ENCODE data around the gene CCL20.
A peak's percentile ranks its signal among the peaks of the same experiment; 100 is the strongest.

The CCL20 gene

DNA sequence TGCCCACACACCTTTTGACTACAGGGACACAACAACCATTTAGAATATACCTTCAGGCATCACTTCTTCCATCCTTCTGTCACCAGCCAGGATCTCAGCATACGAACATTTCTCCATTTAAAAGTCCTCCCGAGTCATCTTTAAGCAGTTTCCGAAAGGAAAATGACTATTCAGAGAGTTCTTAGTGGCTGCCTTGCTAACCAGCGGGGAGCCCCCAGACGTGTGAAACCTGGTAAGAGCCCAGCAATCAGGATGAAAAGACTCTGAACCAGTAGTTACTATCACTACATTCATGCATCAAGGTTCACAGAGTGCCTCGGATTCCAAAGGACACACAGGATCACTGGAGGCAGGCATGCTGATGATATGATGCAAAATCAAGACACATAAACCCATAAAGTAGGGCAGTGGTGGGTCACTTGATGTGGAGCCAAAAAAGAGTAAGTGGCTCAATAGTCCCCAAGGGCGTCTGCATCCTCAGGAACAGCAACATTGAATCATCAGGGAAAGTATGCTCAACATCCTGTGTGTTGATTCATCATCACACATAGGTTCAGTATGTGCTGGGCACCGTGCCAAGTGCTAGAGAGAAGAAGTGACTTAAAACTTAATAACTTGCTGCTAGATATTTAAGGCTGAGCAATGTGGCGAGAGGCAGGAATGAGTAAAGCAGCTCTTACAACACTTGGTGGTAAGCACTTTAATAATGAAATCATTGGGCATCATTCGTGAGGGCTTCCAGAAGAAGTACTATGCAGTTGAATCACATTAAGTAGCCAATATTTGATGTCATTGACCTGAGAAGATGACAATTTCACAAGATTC, 4.4 kb downstream of the CCL20 start:
- H3K4me1 ChIP-seq (ENCODE audit: control insufficient read depth, insufficient read depth, low read length), result no peaks in the 10 kb centered on the region; the same call in 1 of the 2 replicates
- no peaks in the 10 kb centered on the region for H3K9me3 ChIP-seq (ENCODE audit: control insufficient read depth, insufficient read depth, low read depth, low read length)
- no peak overlapping the region for H3K4me3 ChIP-seq (ENCODE audit: low read depth, low read length)
- POLR2A ChIA-PET, result interaction anchor here (1.0 kb wide), 1 partner anchor 36 kb away, joined by 5 read pairs; no protein-coding TSS in a partner anchor
- no peaks in the 10 kb centered on the region for H3K36me3 ChIP-seq (ENCODE audit: control insufficient read depth in 2 of 2, insufficient read depth in 1 of 2, low read length in 2 of 2)
- CTCF ChIA-PET, result interaction anchor here (0.6 kb wide), 1 partner anchor 587 kb away, joined by 3 read pairs; no protein-coding TSS in a partner anchor
- H3K27ac ChIP-seq (ENCODE audit: extremely low read depth, low read depth, low read length), result peak overlapping the region; percentile 13; the same call in 1 of the 2 replicates
- no peak for TF ChIP-seq ZNF785 (tag by site-specific recombination; IDR thresholded peaks at IDR 0.05)
- TF ChIP-seq ZFP3 (tag by site-specific recombination; IDR thresholded peaks at IDR 0.05; ENCODE audit: low read depth), result no peak
- TF ChIP-seq ZNF341 (tag by site-specific recombination; IDR thresholded peaks at IDR 0.05; ENCODE audit: low read depth), result no peak
- TF ChIP-seq ZSCAN23 (tag by site-specific recombination; IDR thresholded peaks at IDR 0.05), result 0 out of 2 replicates have a peak, but pooled peaks have one; percentile 31
- TF ChIP-seq BCL11B (tag by site-specific recombination; IDR thresholded peaks at IDR 0.05; ENCODE audit: low read depth), result no peak
- no peak for TF ChIP-seq ZNF423 (tag by site-specific recombination; IDR thresholded peaks at IDR 0.05)
- no peak for TF ChIP-seq TCF7L2 (IDR thresholded peaks at IDR 0.05; ENCODE audit: borderline replicate concordance, low read depth, low read length)
- TF ChIP-seq ZNF624 (tag by site-specific recombination; IDR thresholded peaks at IDR 0.05), result no peak
- TF ChIP-seq ZNF37A (tag by site-specific recombination; IDR thresholded peaks at IDR 0.05), result 0 out of 2 replicates have a peak, but pooled peaks have one; percentile 45
- peak; percentile 96 for TF ChIP-seq ZNF629 (tag by site-specific recombination; IDR thresholded peaks at IDR 0.05)
- no peak for TF ChIP-seq ZNF2 (tag by site-specific recombination; IDR thresholded peaks at IDR 0.05)
- peak; percentile 83 for TF ChIP-seq TRIM28 (IDR thresholded peaks at IDR 0.05; ENCODE audit: borderline replicate concordance, low read length)
- TF ChIP-seq ZBTB48 (tag by site-specific recombination; IDR thresholded peaks at IDR 0.05), result no peak
- TF ChIP-seq ZNF426 (tag by site-specific recombination; IDR thresholded peaks at IDR 0.05), result no peak
- TF ChIP-seq, protein P1, sequence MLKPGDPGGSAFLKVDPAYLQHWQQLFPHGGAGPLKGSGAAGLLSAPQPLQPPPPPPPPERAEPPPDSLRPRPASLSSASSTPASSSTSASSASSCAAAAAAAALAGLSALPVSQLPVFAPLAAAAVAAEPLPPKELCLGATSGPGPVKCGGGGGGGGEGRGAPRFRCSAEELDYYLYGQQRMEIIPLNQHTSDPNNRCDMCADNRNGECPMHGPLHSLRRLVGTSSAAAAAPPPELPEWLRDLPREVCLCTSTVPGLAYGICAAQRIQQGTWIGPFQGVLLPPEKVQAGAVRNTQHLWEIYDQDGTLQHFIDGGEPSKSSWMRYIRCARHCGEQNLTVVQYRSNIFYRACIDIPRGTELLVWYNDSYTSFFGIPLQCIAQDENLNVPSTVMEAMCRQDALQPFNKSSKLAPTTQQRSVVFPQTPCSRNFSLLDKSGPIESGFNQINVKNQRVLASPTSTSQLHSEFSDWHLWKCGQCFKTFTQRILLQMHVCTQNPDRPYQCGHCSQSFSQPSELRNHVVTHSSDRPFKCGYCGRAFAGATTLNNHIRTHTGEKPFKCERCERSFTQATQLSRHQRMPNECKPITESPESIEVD (tag by site-specific recombination; IDR thresholded peaks at IDR 0.05), result peak; percentile 64
- no peak for TF ChIP-seq ZNF623 (tag by site-specific recombination; IDR thresholded peaks at IDR 0.05)
- TF ChIP-seq ZNF169 (tag by site-specific recombination; IDR thresholded peaks at IDR 0.05), result no peak
- no peak for TF ChIP-seq ZNF621 (tag by site-specific recombination; IDR thresholded peaks at IDR 0.05)
- TF ChIP-seq ZNF707 (tag by site-specific recombination; IDR thresholded peaks at IDR 0.05), result no peak
- peak; percentile 69 for TF ChIP-seq OSR2 (tag by site-specific recombination; IDR thresholded peaks at IDR 0.05)
- TF ChIP-seq, protein P2, sequence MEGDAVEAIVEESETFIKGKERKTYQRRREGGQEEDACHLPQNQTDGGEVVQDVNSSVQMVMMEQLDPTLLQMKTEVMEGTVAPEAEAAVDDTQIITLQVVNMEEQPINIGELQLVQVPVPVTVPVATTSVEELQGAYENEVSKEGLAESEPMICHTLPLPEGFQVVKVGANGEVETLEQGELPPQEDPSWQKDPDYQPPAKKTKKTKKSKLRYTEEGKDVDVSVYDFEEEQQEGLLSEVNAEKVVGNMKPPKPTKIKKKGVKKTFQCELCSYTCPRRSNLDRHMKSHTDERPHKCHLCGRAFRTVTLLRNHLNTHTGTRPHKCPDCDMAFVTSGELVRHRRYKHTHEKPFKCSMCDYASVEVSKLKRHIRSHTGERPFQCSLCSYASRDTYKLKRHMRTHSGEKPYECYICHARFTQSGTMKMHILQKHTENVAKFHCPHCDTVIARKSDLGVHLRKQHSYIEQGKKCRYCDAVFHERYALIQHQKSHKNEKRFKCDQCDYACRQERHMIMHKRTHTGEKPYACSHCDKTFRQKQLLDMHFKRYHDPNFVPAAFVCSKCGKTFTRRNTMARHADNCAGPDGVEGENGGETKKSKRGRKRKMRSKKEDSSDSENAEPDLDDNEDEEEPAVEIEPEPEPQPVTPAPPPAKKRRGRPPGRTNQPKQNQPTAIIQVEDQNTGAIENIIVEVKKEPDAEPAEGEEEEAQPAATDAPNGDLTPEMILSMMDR (tag by site-specific recombination; IDR thresholded peaks at IDR 0.05), result no peak
- no peak for TF ChIP-seq HOXC10 (CRISPR knock-in tag; IDR thresholded peaks at IDR 0.05)
- TF ChIP-seq ZBTB17 (tag by site-specific recombination; IDR thresholded peaks at IDR 0.05), result peak; percentile 51; the same call in 1 of the 2 replicates
- no peak for TF ChIP-seq ZNF266 (tag by site-specific recombination; IDR thresholded peaks at IDR 0.05; ENCODE audit: low read depth)
- TF ChIP-seq ZNF76 (tag by site-specific recombination; IDR thresholded peaks at IDR 0.05; ENCODE audit: borderline replicate concordance, low read depth), result no peak
- TF ChIP-seq GLIS2 (tag by site-specific recombination; IDR thresholded peaks at IDR 0.05), result 0 out of 2 replicates have a peak, but pooled peaks have one; percentile 23
- TF ChIP-seq ZNF560 (tag by site-specific recombination; IDR thresholded peaks at IDR 0.05; ENCODE audit: borderline replicate concordance), result no peak
- TF ChIP-seq ZNF514 (tag by site-specific recombination; IDR thresholded peaks at IDR 0.05), result no peak
- TF ChIP-seq ZNF146 (tag by site-specific recombination; IDR thresholded peaks at IDR 0.05), result no peak
- peak; percentile 51; the same call in 1 of the 2 replicates for TF ChIP-seq ZNF350 (tag by site-specific recombination; IDR thresholded peaks at IDR 0.05)
- peak; percentile 46; the same call in 1 of the 2 replicates for TF ChIP-seq ZNF214 (tag by site-specific recombination; IDR thresholded peaks at IDR 0.05; ENCODE audit: borderline replicate concordance)
- peak; percentile 47; the same call in 1 of the 2 replicates for TF ChIP-seq HOXD13 (CRISPR knock-in tag; IDR thresholded peaks at IDR 0.05; ENCODE audit: borderline replicate concordance)
- TF ChIP-seq MZF1 (tag by site-specific recombination; IDR thresholded peaks at IDR 0.05; ENCODE audit: borderline replicate concordance), result peak; percentile 49; the same call in 1 of the 2 replicates
- TF ChIP-seq, protein P3, sequence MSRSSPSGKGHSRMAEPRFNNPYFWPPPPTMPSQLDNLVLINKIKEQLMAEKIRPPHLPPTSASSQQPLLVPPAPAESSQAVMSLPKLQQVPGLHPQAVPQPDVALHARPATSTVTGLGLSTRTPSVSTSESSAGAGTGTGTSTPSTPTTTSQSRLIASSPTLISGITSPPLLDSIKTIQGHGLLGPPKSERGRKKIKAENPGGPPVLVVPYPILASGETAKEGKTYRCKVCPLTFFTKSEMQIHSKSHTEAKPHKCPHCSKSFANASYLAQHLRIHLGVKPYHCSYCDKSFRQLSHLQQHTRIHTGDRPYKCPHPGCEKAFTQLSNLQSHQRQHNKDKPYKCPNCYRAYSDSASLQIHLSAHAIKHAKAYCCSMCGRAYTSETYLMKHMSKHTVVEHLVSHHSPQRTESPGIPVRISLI (tag by site-specific recombination; IDR thresholded peaks at IDR 0.05), result no peak
